GM18511 (cell line): ENCODE results near the gene VPS54.
"Not testable (repeated sequence)": the region's sequence is repeated elsewhere in the genome, so short reads cannot be mapped to it uniquely, and the experiment has no call there.

Experiments used
- ATAC-seq: cut with Tn5 transposase; IDR thresholded peaks from one replicate; pipeline ENCODE4 v1.9.1; 2021; ENCODE audit warnings: mild to moderate bottlenecking, moderate library complexity; ENCODE audit not compliant: unreplicated experiment

The VPS54 gene

GRCh38 chr2:63942788-63943187 lies 76.4 kb downstream of the VPS54 start:
- no peak for ATAC-seq

- ATAC-seq: not testable (repeated sequence)
Measured at GRCh38 chr2:63932104-63932503, 87.1 kb downstream of the VPS54 start.

GRCh38 chr2:63926815-63927214 lies 92.4 kb downstream of the VPS54 start:
- ATAC-seq: no peak

GRCh38 chr2:63914311-63914710 lies 104.9 kb downstream of the VPS54 start:
- ATAC-seq: no peak

GRCh38 chr2:63903003-63903402 lies 116.2 kb downstream of the VPS54 start:
- ATAC-seq: no peak

GRCh38 chr2:63902149-63902548 lies 117.1 kb downstream of the VPS54 start:
- ATAC-seq: no peak

- ATAC-seq: no peak
Measured at GRCh38 chr2:63899639-63900038, 119.6 kb downstream of the VPS54 start.

- ATAC-seq: no peak
Measured at GRCh38 chr2:63898839-63899238, 120.4 kb downstream of the VPS54 start.

GRCh38 chr2:63894167-63894566 lies 125.1 kb downstream of the VPS54 start:
- ATAC-seq: no peak

GRCh38 chr2:63893163-63893562 lies 126.1 kb downstream of the VPS54 start:
- ATAC-seq: no peak

- no peak for ATAC-seq
Measured at GRCh38 chr2:63891488-63892030, 127.7 kb downstream of the VPS54 start.

GRCh38 chr2:63890678-63891077 lies 128.6 kb downstream of the VPS54 start:
- no peak for ATAC-seq

GRCh38 chr2:63888490-63889402 lies 130.5 kb downstream of the VPS54 start:
- ATAC-seq: peak; percentile 78

- no peak for ATAC-seq
Measured at GRCh38 chr2:63888053-63888452, 131.2 kb downstream of the VPS54 start.

- no peak for ATAC-seq
Measured at GRCh38 chr2:63886445-63886844, 132.8 kb downstream of the VPS54 start.

- no peak for ATAC-seq
Measured at GRCh38 chr2:63882395-63883105, 136.7 kb downstream of the VPS54 start.

GRCh38 chr2:63881205-63881604 lies 138.0 kb downstream of the VPS54 start:
- no peak for ATAC-seq

- no peak for ATAC-seq
Measured at GRCh38 chr2:63880625-63881024, 138.6 kb downstream of the VPS54 start.

GRCh38 chr2:63879876-63880433 lies 139.3 kb downstream of the VPS54 start:
- ATAC-seq: no peak

GRCh38 chr2:63878486-63878885 lies 140.7 kb downstream of the VPS54 start:
- ATAC-seq: no peak

GRCh38 chr2:63876311-63876710 lies 142.9 kb downstream of the VPS54 start:
- ATAC-seq: no peak
